ENCODE results near the gene PIWIL1. TPM values are rescaled to one million over a fixed set of nuclear protein-coding genes. Genes with fewer than 3 reads are reported as not detected.

Gene PIWIL1
- total RNA-seq, 2 experiments from 2014 or later: not detected

- no peak for ATAC-seq (ENCODE audit: low read depth)
- H3K4me1 Mint-ChIP-seq: no peaks in the 10 kb centered on the region
- no peak for DNase-seq
- H3K9me3 Mint-ChIP-seq: no peaks in the 10 kb centered on the region
- POLR2A ChIA-PET: no interaction called here
- H3K27ac Mint-ChIP-seq: no peak overlapping the region
- H3K36me3 Mint-ChIP-seq: no peaks in the 10 kb centered on the region
- H3K27me3 Mint-ChIP-seq: peaks cover 7% of the 10 kb centered on the region
- H3K4me3 Mint-ChIP-seq: no peak overlapping the region
Measured at GRCh38 chr12:130412384-130412783, 74.7 kb downstream of the PIWIL1 start.

- DNase-seq (no peak), ATAC-seq (ENCODE audit: low read depth) (no peak)
- POLR2A ChIA-PET: no interaction called here
- Mint-ChIP-seq H3K9me3 (no peaks in the 10 kb centered on the region), H3K4me3 (no peak overlapping the region), H3K27me3 (peaks cover 9% of the 10 kb centered on the region), H3K27ac (no peak overlapping the region), H3K4me1 (no peaks in the 10 kb centered on the region), H3K36me3 (no peaks in the 10 kb centered on the region)
Measured at GRCh38 chr12:130413909-130414308, 76.2 kb downstream of the PIWIL1 start.

GRCh38 chr12:130414381-130414780 is 76.7 kb downstream of the PIWIL1 start:
- no peak for ATAC-seq (ENCODE audit: low read depth)
- H3K36me3 Mint-ChIP-seq: no peaks in the 10 kb centered on the region
- no peaks in the 10 kb centered on the region for H3K4me1 Mint-ChIP-seq
- H3K27ac Mint-ChIP-seq: no peak overlapping the region
- peaks cover 9% of the 10 kb centered on the region for H3K27me3 Mint-ChIP-seq
- no peak overlapping the region for H3K4me3 Mint-ChIP-seq
- no peak for DNase-seq
- no peaks in the 10 kb centered on the region for H3K9me3 Mint-ChIP-seq
- POLR2A ChIA-PET: no interaction called here

- POLR2A ChIA-PET: no interaction called here
- H3K9me3 Mint-ChIP-seq: no peaks in the 10 kb centered on the region
- no peak overlapping the region for H3K4me3 Mint-ChIP-seq
- DNase-seq (no peak), ATAC-seq (ENCODE audit: low read depth) (no peak)
- no peaks in the 10 kb centered on the region for H3K36me3 Mint-ChIP-seq
- H3K27ac Mint-ChIP-seq: no peak overlapping the region
- no peaks in the 10 kb centered on the region for H3K4me1 Mint-ChIP-seq
- H3K27me3 Mint-ChIP-seq: peaks cover 9% of the 10 kb centered on the region
Measured at GRCh38 chr12:130418251-130418650, 80.6 kb downstream of the PIWIL1 start.

GRCh38 chr12:130419116-130419515 is 81.4 kb downstream of the PIWIL1 start:
- Mint-ChIP-seq H3K4me3 (no peak overlapping the region), H3K27ac (no peak overlapping the region), H3K36me3 (no peaks in the 10 kb centered on the region), H3K27me3 (peaks cover 9% of the 10 kb centered on the region), H3K9me3 (no peaks in the 10 kb centered on the region), H3K4me1 (no peaks in the 10 kb centered on the region)
- ATAC-seq (ENCODE audit: low read depth): no peak
- POLR2A ChIA-PET: no interaction called here
- DNase-seq: no peak

DNA sequence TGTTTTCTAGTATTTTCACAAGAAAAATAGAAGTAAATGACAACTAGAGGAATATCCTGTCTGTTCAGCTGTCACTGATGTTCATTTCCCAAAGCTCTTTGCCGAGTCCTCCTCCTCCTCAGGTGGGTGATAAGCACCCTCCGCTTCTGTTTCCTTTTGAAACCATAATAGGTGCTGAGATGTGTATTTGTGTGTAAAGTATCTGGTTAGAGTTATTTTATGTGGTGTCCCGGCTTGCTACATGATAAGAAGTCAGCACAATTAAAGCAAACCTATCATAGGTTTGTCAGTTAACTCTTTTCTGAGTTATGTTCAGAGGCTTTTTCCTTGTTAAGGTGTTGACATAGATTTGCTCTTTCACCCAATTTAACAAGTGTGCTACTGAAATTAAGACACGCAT is 82.4 kb downstream of the PIWIL1 start:
- ATAC-seq (ENCODE audit: low read depth): no peak
- Mint-ChIP-seq H3K9me3 (no peaks in the 10 kb centered on the region), H3K4me1 (no peaks in the 10 kb centered on the region), H3K27ac (no peak overlapping the region), H3K27me3 (peaks cover 9% of the 10 kb centered on the region), H3K4me3 (no peak overlapping the region), H3K36me3 (no peaks in the 10 kb centered on the region)
- no peak for DNase-seq
- POLR2A ChIA-PET: no interaction called here

- Mint-ChIP-seq H3K27me3 (peaks cover 2% of the 10 kb centered on the region), H3K27ac (no peak overlapping the region), H3K4me3 (no peak overlapping the region), H3K4me1 (no peaks in the 10 kb centered on the region), H3K36me3 (no peaks in the 10 kb centered on the region), H3K9me3 (no peaks in the 10 kb centered on the region)
- POLR2A ChIA-PET: no interaction called here
- DNase-seq (no peak), ATAC-seq (ENCODE audit: low read depth) (no peak)
Measured at GRCh38 chr12:130421896-130422295, 84.2 kb downstream of the PIWIL1 start.

Other genes starting within 250 kb of the PIWIL1 start
- gene FZD10, start 175.4 kb upstream of the PIWIL1 start, total RNA-seq: not detected

Data from activated naive CD8-positive, alpha-beta T cell treated with anti-CD3 and anti-CD28 coated beads, Interleukin-2, amount 10 ng/mL, durations not matched to agents 7 days and 5 days (primary cell).